Natural killer cell (primary cell): ENCODE results near the gene PEX14. TPM values are rescaled to one million over a fixed set of nuclear protein-coding genes. Genes with fewer than 3 reads are reported as not detected.

Experiments
- ATAC-seq, 3 donors: fragments of 150-1000 bp in 2 of 3; fragments of 200-7000 bp in 1 of 3; cut with Tn5 transposase; 1 replicate in 1 of 3; 2 replicates in 2 of 3; pipeline ENCODE4 v1.10.0; 2021; ENCODE audit warnings: mild to moderate bottlenecking in 2 of 3, moderate library complexity in 2 of 3
- DNase-seq, 2 donors: peaks; one replicate each; pipeline versions ENCODE4 v3.0.0 to v3.0.0-alpha.2; 2013 to 2021; ENCODE audit warnings: mixed read lengths in 1 of 2
- H3K27ac ChIP-seq: one replicate; pipeline ENCODE4 v1.5.1; 2013; ENCODE audit warnings: mild to moderate bottlenecking, low read length
- H3K27me3 ChIP-seq: one replicate; pipeline ENCODE4 v1.6.1; 2013; ENCODE audit warnings: low read length; ENCODE audit not compliant: control insufficient read depth, insufficient read depth
- H3K36me3 ChIP-seq: one replicate; pipeline ENCODE4 v1.6.1; 2013; ENCODE audit warnings: low read length; ENCODE audit not compliant: control insufficient read depth, insufficient read depth
- H3K4me1 ChIP-seq: one replicate; pipeline ENCODE4 v1.6.1; 2013; ENCODE audit warnings: low read length; ENCODE audit not compliant: control insufficient read depth, insufficient read depth
- H3K4me3 ChIP-seq: one replicate; pipeline ENCODE4 v1.5.1; 2013; ENCODE audit warnings: low read length
- H3K9me3 ChIP-seq: one replicate; pipeline ENCODE4 v1.6.1; 2013; ENCODE audit warnings: low read length; ENCODE audit not compliant: control insufficient read depth, insufficient read depth
- H3K27ac Mint-ChIP-seq, 2 donors: one replicate each; pipeline ENCODE4 v1.8.0; 2022; ENCODE audit warnings: mild to moderate bottlenecking in 2 of 2, mixed read lengths in 2 of 2, moderate library complexity in 1 of 2
- H3K27me3 Mint-ChIP-seq, 2 donors: one replicate each; pipeline ENCODE4 v1.8.0; 2022; ENCODE audit warnings: low read depth in 2 of 2, mixed read lengths in 2 of 2
- H3K36me3 Mint-ChIP-seq: one replicate; pipeline ENCODE4 v1.8.0; 2022; ENCODE audit warnings: mixed read lengths
- H3K4me1 Mint-ChIP-seq, 2 donors: one replicate each; pipeline ENCODE4 v1.8.0; 2022; ENCODE audit warnings: mixed read lengths in 2 of 2
- H3K4me3 Mint-ChIP-seq: one replicate; pipeline ENCODE4 v1.8.0; 2022; ENCODE audit warnings: mild to moderate bottlenecking, moderate library complexity, mixed read lengths
- H3K9me3 Mint-ChIP-seq, 2 donors: one replicate each; pipeline ENCODE4 v1.8.0; 2022; ENCODE audit warnings: mixed read lengths in 2 of 2
- WGBS: methylation state at CpG from one replicate; pipeline ENCODE4 v1.1.7; 2013; ENCODE audit warnings: missing lambda C conversion rate; ENCODE audit not compliant: insufficient coverage; 5-methylcytosine and 5-hydroxymethylcytosine counted together
- intact Hi-C: fragments of 100-400 bp; cut with micrococcal nuclease; formaldehyde crosslinking; loops from one replicate; pipeline ENCODE4 v1.14.2; 2022
- total RNA-seq, 4 donors: library from RNA; stranded (reverse); fragments of 120-200 nt in 1 of 4; gene quantifications; one replicate each; pipeline versions ENCODE4 v1.2.3 to v1.2.4, GENCODE V29; 2013 to 2022
- TF ChIP-seq, protein P1 (sequence below): fragments of 200-600 bp; IDR thresholded peaks from one replicate; pipeline ENCODE4 v1.8.0; 2022; ENCODE audit warnings: antibody characterized with exemption

The PEX14 gene
- total RNA-seq, 3 donors from 2014 or later (not counting 1 experiment from before 2014, with no cell fraction given) = 21.4 to 27.3 (median 24.1) TPM

GRCh38 chr1:10557714-10558113 is 83.0 kb downstream of the PEX14 start:
- no peak overlapping the region for H3K27ac Mint-ChIP-seq
- H3K4me1 Mint-ChIP-seq = peaks cover 29 to 30% of the 10 kb centered on the region in 2 donors
- H3K4me1 ChIP-seq = peaks cover 11% of the 10 kb centered on the region
- no peak for ATAC-seq
- H3K4me3 ChIP-seq = no peak overlapping the region
- no peak for DNase-seq
- 83% methylated on average over 1 of the region's 3 CpGs for WGBS
- no peaks in the 10 kb centered on the region for H3K9me3 Mint-ChIP-seq
- H3K36me3 Mint-ChIP-seq = no peaks in the 10 kb centered on the region
- intact Hi-C loops = no loop called here
- no peaks in the 10 kb centered on the region for H3K9me3 ChIP-seq
- H3K4me3 Mint-ChIP-seq = no peak overlapping the region
- TF ChIP-seq, protein P1, sequence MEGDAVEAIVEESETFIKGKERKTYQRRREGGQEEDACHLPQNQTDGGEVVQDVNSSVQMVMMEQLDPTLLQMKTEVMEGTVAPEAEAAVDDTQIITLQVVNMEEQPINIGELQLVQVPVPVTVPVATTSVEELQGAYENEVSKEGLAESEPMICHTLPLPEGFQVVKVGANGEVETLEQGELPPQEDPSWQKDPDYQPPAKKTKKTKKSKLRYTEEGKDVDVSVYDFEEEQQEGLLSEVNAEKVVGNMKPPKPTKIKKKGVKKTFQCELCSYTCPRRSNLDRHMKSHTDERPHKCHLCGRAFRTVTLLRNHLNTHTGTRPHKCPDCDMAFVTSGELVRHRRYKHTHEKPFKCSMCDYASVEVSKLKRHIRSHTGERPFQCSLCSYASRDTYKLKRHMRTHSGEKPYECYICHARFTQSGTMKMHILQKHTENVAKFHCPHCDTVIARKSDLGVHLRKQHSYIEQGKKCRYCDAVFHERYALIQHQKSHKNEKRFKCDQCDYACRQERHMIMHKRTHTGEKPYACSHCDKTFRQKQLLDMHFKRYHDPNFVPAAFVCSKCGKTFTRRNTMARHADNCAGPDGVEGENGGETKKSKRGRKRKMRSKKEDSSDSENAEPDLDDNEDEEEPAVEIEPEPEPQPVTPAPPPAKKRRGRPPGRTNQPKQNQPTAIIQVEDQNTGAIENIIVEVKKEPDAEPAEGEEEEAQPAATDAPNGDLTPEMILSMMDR = no peak
- no peaks in the 10 kb centered on the region for H3K27me3 ChIP-seq
- no peaks in the 10 kb centered on the region for H3K27me3 Mint-ChIP-seq
- H3K36me3 ChIP-seq = no peaks in the 10 kb centered on the region
- no peak overlapping the region for H3K27ac ChIP-seq

GRCh38 chr1:10559386-10559785 is 84.6 kb downstream of the PEX14 start:
- 94% methylated on average over 4 of the region's 8 CpGs for WGBS

DNA sequence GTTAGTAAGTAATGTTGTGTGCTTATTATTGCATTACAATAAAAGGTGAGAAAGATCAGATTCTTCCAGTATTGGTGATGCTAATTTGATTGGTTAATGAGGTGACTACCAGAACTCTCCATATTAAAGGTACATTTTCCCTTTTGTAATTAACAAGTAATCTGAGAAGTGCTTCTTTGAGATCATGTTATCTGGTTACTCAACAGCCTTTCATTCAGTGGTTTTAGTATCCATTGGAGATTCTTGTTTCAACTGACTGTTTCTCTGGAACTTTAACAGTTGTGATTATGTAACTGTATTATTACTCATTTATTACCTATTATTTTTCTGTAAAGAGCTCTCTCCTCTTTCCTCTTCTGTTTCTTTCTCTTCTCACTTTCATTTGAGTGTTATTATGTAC is 86.7 kb downstream of the PEX14 start:
- H3K4me3 Mint-ChIP-seq = no peak overlapping the region
- Histone ChIP-seq H3K27ac (no peak overlapping the region), H3K27me3 (no peaks in the 10 kb centered on the region), H3K4me3 (no peak overlapping the region), H3K4me1 (no peaks in the 10 kb centered on the region), H3K36me3 (no peaks in the 10 kb centered on the region), H3K9me3 (peaks cover 4% of the 10 kb centered on the region)
- TF ChIP-seq, protein P1 = no peak
- H3K27ac Mint-ChIP-seq = no peak overlapping the region
- no peak for DNase-seq
- peaks cover 5% of the 10 kb centered on the region for H3K36me3 Mint-ChIP-seq
- H3K27me3 Mint-ChIP-seq = no peaks in the 10 kb centered on the region
- no peak for ATAC-seq
- intact Hi-C loops = no loop called here
- H3K9me3 Mint-ChIP-seq = peaks cover 3 to 5% of the 10 kb centered on the region in 2 donors
- peaks cover 9 to 12% of the 10 kb centered on the region in 2 donors for H3K4me1 Mint-ChIP-seq

More at GRCh38 chr1:10559386-10559785, 84.6 kb downstream of the PEX14 start:
- Mint-ChIP-seq H3K4me3 (no peak overlapping the region), H3K27ac (no peak overlapping the region), H3K27me3 (no peaks in the 10 kb centered on the region), H3K36me3 (peaks cover 4% of the 10 kb centered on the region), H3K9me3 (peaks cover 3 to 5% of the 10 kb centered on the region in 2 donors), H3K4me1 (peaks cover 17 to 18% of the 10 kb centered on the region in 2 donors)
- Histone ChIP-seq H3K27ac (no peak overlapping the region), H3K9me3 (peaks cover 2% of the 10 kb centered on the region), H3K4me3 (no peak overlapping the region), H3K4me1 (no peaks in the 10 kb centered on the region), H3K36me3 (no peaks in the 10 kb centered on the region), H3K27me3 (no peaks in the 10 kb centered on the region)
- DNase-seq (no peak), ATAC-seq (no peak)
- TF ChIP-seq, protein P1 = no peak
- intact Hi-C loops = no loop called here

- TF ChIP-seq, protein P1 = no peak
- no peak for ATAC-seq
- Mint-ChIP-seq H3K36me3 (peaks cover 5% of the 10 kb centered on the region), H3K9me3 (peaks cover 3 to 5% of the 10 kb centered on the region in 2 donors), H3K4me3 (no peak overlapping the region), H3K27me3 (no peaks in the 10 kb centered on the region), H3K27ac (no peak overlapping the region), H3K4me1 (peaks cover 6 to 12% of the 10 kb centered on the region in 2 donors)
- 100% methylated on average over 1 of the region's 3 CpGs for WGBS
- no peaks in the 10 kb centered on the region for H3K4me1 ChIP-seq
- H3K9me3 ChIP-seq = peaks cover 4% of the 10 kb centered on the region
- peak in 1 of 2 donors; percentile 42 for DNase-seq
- intact Hi-C loops = no loop called here
- no peak overlapping the region for H3K27ac ChIP-seq
- H3K27me3 ChIP-seq = no peaks in the 10 kb centered on the region
- no peaks in the 10 kb centered on the region for H3K36me3 ChIP-seq
- no peak overlapping the region for H3K4me3 ChIP-seq
Measured at GRCh38 chr1:10561955-10562354, 87.2 kb downstream of the PEX14 start.
